Brain microvascular endothelial cell (primary cell): ENCODE measurements around the gene IL16.

Source experiments
- DNase-seq: peaks from one replicate; pipeline ENCODE4 v3.0.0-alpha.2; 2020
- H3K27ac ChIP-seq: fragments of 250-450 bp; sonication (Bioruptor Pico); 2 replicates; pipeline ENCODE4 v1.5.1; 2020; ENCODE audit warnings: mild to moderate bottlenecking, moderate library complexity
- H3K27me3 ChIP-seq: fragments of 250-450 bp; sonication (Bioruptor Pico); replicated peaks from 2 replicates; pipeline ENCODE4 v1.5.1; 2020; ENCODE audit warnings: mild to moderate bottlenecking
- H3K36me3 ChIP-seq: fragments of 250-450 bp; sonication (Bioruptor Pico); replicated peaks from 2 replicates; pipeline ENCODE4 v1.5.1; 2020; ENCODE audit warnings: mild to moderate bottlenecking
- H3K4me3 ChIP-seq: 2 replicates; pipeline ENCODE4 v1.5.1; 2011; ENCODE audit warnings: low read depth, mild to moderate bottlenecking, control low read depth, low read length, moderate library complexity
- CTCF ChIP-seq: IDR thresholded peaks from 2 replicates; pipeline ENCODE4 v1.5.1; 2011; ENCODE audit warnings: low read depth, mild to moderate bottlenecking, moderate library complexity, low read length, control low read depth, inconsistent platforms; ENCODE audit errors: missing control alignments
- in situ Hi-C: cut with HindIII; loops from 2 replicates; pipeline ENCODE4 v1.10.0; 2017; ENCODE audit warnings: low sequenced_read_pairs, low pct_ligation_motif_present

The IL16 gene

DNA sequence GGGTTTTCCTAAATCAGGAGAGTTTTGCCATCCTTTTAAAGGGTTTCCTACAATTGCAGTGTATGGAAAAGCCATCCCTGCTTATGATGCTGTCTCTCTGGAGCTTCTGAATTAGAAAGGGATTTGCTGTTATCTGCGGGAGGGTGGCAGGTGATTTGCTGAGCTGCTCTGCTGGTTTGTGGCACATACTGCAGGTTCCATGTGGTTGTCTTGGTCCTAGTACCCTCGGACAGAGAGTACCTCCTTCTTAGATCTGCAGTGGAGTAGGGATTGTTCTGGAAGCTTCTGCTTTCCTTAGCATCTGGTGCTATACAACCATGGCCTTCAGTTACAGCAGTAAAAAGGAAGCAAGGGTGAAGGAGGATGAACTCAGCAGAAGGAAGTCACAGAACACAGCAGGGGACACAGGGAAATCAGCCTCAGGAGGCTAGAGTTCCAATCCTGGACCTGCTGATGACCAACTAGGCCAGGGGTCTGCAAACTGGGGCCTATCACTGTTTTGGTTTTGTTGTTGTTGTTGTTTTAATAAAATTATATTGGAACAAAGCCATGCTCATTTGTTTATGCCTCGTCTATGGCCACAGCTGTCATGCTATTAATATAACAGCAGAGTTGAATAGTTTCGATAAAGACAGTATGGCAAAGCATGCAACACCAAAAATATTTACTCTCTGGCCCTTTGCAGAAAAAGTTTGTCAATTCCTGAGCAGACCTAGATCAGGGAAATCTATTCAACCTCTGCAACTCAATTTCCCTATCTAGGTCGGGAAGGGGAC is 87.8 kb downstream of the IL16 start:
- Histone ChIP-seq H3K27ac (no peak overlapping the region), H3K36me3 (no peaks in the 10 kb centered on the region), H3K4me3 (no peak overlapping the region), H3K27me3 (no peaks in the 10 kb centered on the region)
- DNase-seq, result no peak
- in situ Hi-C loops, result no loop called here
- no peak for TF ChIP-seq CTCF

GRCh38 chr15:81285461-81285860 is 88.8 kb downstream of the IL16 start:
- TF ChIP-seq CTCF, result no peak
- Histone ChIP-seq H3K4me3 (no peak overlapping the region), H3K36me3 (no peaks in the 10 kb centered on the region), H3K27me3 (no peaks in the 10 kb centered on the region), H3K27ac (no peak overlapping the region)
- in situ Hi-C loops, result no loop called here
- no peak for DNase-seq

DNA sequence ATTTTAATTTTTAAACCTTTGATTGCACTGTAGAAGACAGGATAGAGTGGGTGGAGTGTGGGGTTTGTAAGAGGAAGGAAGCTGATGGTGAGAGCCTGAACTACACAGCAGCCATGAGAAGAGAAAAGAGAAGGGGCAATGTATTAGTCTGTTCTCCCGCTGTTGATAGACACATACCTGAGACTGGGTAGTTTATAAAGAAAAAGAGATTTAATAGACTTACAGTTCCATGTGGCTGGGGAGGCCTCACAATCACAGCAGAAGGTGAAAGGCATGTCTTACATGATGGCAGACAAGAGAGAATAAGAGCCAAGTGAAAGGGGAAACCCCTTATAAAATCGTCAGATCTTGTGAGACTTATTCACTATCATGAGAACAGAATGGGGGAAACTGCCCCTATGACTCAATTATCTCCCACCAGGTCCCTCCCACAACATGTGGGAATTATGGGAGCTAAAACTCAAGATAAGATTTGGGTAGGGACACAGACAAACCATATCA is 90.0 kb downstream of the IL16 start:
- Histone ChIP-seq H3K36me3 (no peaks in the 10 kb centered on the region), H3K27ac (no peak overlapping the region), H3K4me3 (no peak overlapping the region), H3K27me3 (no peaks in the 10 kb centered on the region)
- in situ Hi-C loops, result no loop called here
- no peak for DNase-seq
- TF ChIP-seq CTCF, result no peak

GRCh38 chr15:81288040-81288439 is 91.4 kb downstream of the IL16 start:
- TF ChIP-seq CTCF, result no peak
- Histone ChIP-seq H3K4me3 (no peak overlapping the region), H3K27ac (no peak overlapping the region), H3K36me3 (no peaks in the 10 kb centered on the region), H3K27me3 (no peaks in the 10 kb centered on the region)
- DNase-seq, result no peak
- in situ Hi-C loops, result no loop called here

GRCh38 chr15:81288616-81289015 is 91.9 kb downstream of the IL16 start:
- no peaks in the 10 kb centered on the region for H3K36me3 ChIP-seq
- H3K27ac ChIP-seq, result no peak overlapping the region
- H3K27me3 ChIP-seq, result no peaks in the 10 kb centered on the region
- in situ Hi-C loops, result no loop called here
- H3K4me3 ChIP-seq, result no peak overlapping the region
- DNase-seq, result no peak
- no peak for TF ChIP-seq CTCF

DNA sequence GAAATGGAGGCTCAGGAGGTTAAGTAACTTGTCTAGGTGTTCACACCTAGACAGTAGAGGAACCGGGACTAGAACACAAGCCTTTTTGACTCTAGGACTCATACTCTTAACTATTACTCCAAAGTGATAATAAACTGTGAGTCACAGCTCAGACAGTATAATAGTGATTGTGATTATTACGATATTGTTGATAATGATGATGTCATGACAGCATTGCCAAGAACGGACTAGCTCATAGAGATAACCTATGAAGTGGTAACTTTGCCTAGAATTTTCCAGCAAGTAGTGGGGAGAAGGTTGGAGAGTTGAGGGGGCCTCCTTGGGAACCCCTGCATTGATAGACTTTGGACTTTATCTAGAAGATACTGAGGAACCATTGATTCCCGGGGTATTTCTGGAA is 93.2 kb downstream of the IL16 start:
- in situ Hi-C loops, result no loop called here
- H3K4me3 ChIP-seq, result no peak overlapping the region
- no peaks in the 10 kb centered on the region for H3K27me3 ChIP-seq
- H3K27ac ChIP-seq, result no peak overlapping the region
- no peak for DNase-seq
- H3K36me3 ChIP-seq, result no peaks in the 10 kb centered on the region
- no peak for TF ChIP-seq CTCF
